HG03108 (cell line): ENCODE measurements around the gene PCNA.
A peak's percentile ranks its signal among the peaks of the same experiment; 100 is the strongest.

Source experiments
- ATAC-seq: cut with Tn5 transposase; IDR thresholded peaks from one replicate; pipeline ENCODE4 v1.9.1; 2021; ENCODE audit warnings: moderate library complexity; ENCODE audit not compliant: unreplicated experiment

The PCNA gene

GRCh38 chr20:5119435-5120184 is at the start of gene PCNA:
Gene PCNA (minus strand): TSS chr20:5119958. CDS start chr20:5119798, 160 bp downstream.
- peak; percentile 94 for ATAC-seq

GRCh38 chr20:5168651-5169396 is 49.1 kb upstream of the PCNA start:
- no peak for ATAC-seq

GRCh38 chr20:5164645-5165625 is 45.2 kb upstream of the PCNA start:
- no peak for ATAC-seq

GRCh38 chr20:5161536-5162164 is 41.9 kb upstream of the PCNA start:
- ATAC-seq: no peak

- no peak for ATAC-seq
Observed at GRCh38 chr20:5160882-5161281, 41.1 kb upstream of the PCNA start.

GRCh38 chr20:5159928-5160327 is 40.2 kb upstream of the PCNA start:
- no peak for ATAC-seq

- ATAC-seq: no peak
Observed at GRCh38 chr20:5156675-5157448, 37.1 kb upstream of the PCNA start.

GRCh38 chr20:5155404-5155803 is 35.6 kb upstream of the PCNA start:
- ATAC-seq: no peak

GRCh38 chr20:5154543-5154925 is 34.8 kb upstream of the PCNA start:
- ATAC-seq: no peak

- no peak for ATAC-seq
Observed at GRCh38 chr20:5153612-5154542, 34.1 kb upstream of the PCNA start.

GRCh38 chr20:5153152-5153467 is 33.4 kb upstream of the PCNA start:
- no peak for ATAC-seq

GRCh38 chr20:5150226-5151076 is 30.7 kb upstream of the PCNA start:
- no peak for ATAC-seq

GRCh38 chr20:5149892-5150225 is 30.1 kb upstream of the PCNA start:
- no peak for ATAC-seq

- ATAC-seq: no peak
Observed at GRCh38 chr20:5148581-5148980, 28.8 kb upstream of the PCNA start.

GRCh38 chr20:5146871-5147592 is 27.3 kb upstream of the PCNA start:
- ATAC-seq: no peak

GRCh38 chr20:5146099-5146668 is 26.4 kb upstream of the PCNA start:
- ATAC-seq: no peak

- no peak for ATAC-seq
Observed at GRCh38 chr20:5145365-5146098, 25.8 kb upstream of the PCNA start.
